IMR-90 (cell line): ENCODE results near the gene HMCN1. TPM values are rescaled to one million over a fixed set of nuclear protein-coding genes. Genes with fewer than 3 reads are reported as not detected.

Experiments
- ATAC-seq: fragments of 200-7000 bp; cut with Tn5 transposase; 2 replicates; pipeline ENCODE4 v1.9.1; 2020; ENCODE audit warnings: low read depth, mild to moderate bottlenecking, moderate library complexity
- BruUV-seq: library from RNA; stranded (reverse); fragments of 400-500 nt; replicated peaks from 2 replicates; lab custom pipeline; 2021; lab: Mats Ljungman, UMichigan
- CTCF ChIA-PET: fragments of 300-600 bp; formaldehyde crosslinking; extraction: SDS; loops from one replicate; lab custom pipeline; 2021; ENCODE audit warnings: antibody characterized with exemption; lab: Yijun Ruan, JAX
- POLR2A ChIA-PET: fragments of 300-600 bp; sonication (Branson Sonifier 250); formaldehyde crosslinking; loops from one replicate; lab custom pipeline; 2022; ENCODE audit warnings: antibody characterized with exemption; ENCODE audit not compliant: unreplicated experiment; lab: Charles Lee
- DNase-seq: peaks from one replicate; pipeline ENCODE4 v3.0.0; 2013
- H2AFZ ChIP-seq: replicated peaks from 2 replicates; pipeline ENCODE3; 2013; ENCODE audit warnings: low read length, mild to moderate bottlenecking; ENCODE audit not compliant: poor library complexity
- H2AK5ac ChIP-seq: 2 replicates; pipeline ENCODE4 v1.6.1; 2013; ENCODE audit warnings: low read depth, low read length, inconsistent platforms
- H2AK9ac ChIP-seq: replicated peaks from 2 replicates; pipeline ENCODE3; 2013; ENCODE audit warnings: mild to moderate bottlenecking, low read depth, low read length, moderate library complexity; ENCODE audit not compliant: poor library complexity
- H2BK120ac ChIP-seq: 2 replicates; pipeline ENCODE4 v1.6.1; 2013; ENCODE audit warnings: low read depth, low read length, inconsistent platforms
- H2BK15ac ChIP-seq: 3 replicates; pipeline ENCODE4 v1.6.1; 2013; ENCODE audit warnings: low read depth, low read length, inconsistent platforms
- H2BK20ac ChIP-seq: 2 replicates; pipeline ENCODE4 v1.6.1; 2013; ENCODE audit warnings: low read depth, mild to moderate bottlenecking, inconsistent platforms, low read length, moderate library complexity
- H2BK5ac ChIP-seq: 2 replicates; pipeline ENCODE4 v1.6.1; 2013; ENCODE audit warnings: mild to moderate bottlenecking, low read depth, low read length, inconsistent platforms; ENCODE audit not compliant: poor library complexity, severe bottlenecking
- H3K14ac ChIP-seq: replicated peaks from 2 replicates; pipeline ENCODE4 v1.6.1; 2013; ENCODE audit warnings: low read depth, low read length, inconsistent platforms
- H3K18ac ChIP-seq: 2 replicates; pipeline ENCODE4 v1.6.1; 2013; ENCODE audit warnings: low read depth, low read length, control low read depth
- H3K23ac ChIP-seq: 2 replicates; pipeline ENCODE4 v1.6.1; 2013; ENCODE audit warnings: low read depth, low read length, inconsistent platforms
- H3K27ac ChIP-seq: 2 replicates; pipeline ENCODE4 v1.5.1; 2013; ENCODE audit warnings: mild to moderate bottlenecking, control low read depth, low read length; ENCODE audit not compliant: insufficient read depth
- H3K27me3 ChIP-seq: 2 replicates; pipeline ENCODE4 v1.6.1; 2013; ENCODE audit warnings: low read length; ENCODE audit not compliant: control insufficient read depth, insufficient read depth
- H3K36me3 ChIP-seq: 2 replicates; pipeline ENCODE4 v1.6.1; 2013; ENCODE audit warnings: low read length, mixed read lengths; ENCODE audit not compliant: control insufficient read depth, insufficient read depth
- H3K4ac ChIP-seq: 2 replicates; pipeline ENCODE4 v1.6.1; 2013; ENCODE audit warnings: low read depth, low read length, inconsistent platforms
- H3K4me1 ChIP-seq: 2 replicates; pipeline ENCODE4 v1.6.1; 2013; ENCODE audit warnings: low read length, mixed read lengths; ENCODE audit not compliant: control insufficient read depth, insufficient read depth
- H3K4me2 ChIP-seq: 2 replicates; pipeline ENCODE4 v1.6.1; 2013; ENCODE audit warnings: low read depth, mild to moderate bottlenecking, control low read depth, low read length, moderate library complexity
- H3K4me3 ChIP-seq: 2 replicates; pipeline ENCODE4 v1.5.1; 2013; ENCODE audit warnings: low read depth, mild to moderate bottlenecking, control low read depth, low read length, moderate library complexity; ENCODE audit not compliant: insufficient read depth
- H3K56ac ChIP-seq: 2 replicates; pipeline ENCODE4 v1.6.1; 2013; ENCODE audit warnings: low read length, inconsistent platforms; ENCODE audit not compliant: insufficient read depth; ENCODE audit errors: extremely low read depth
- H3K79me1 ChIP-seq, 2 experiments: 2 replicates each; pipeline ENCODE4 v1.6.1; 2013; ENCODE audit warnings: low read length in 2 of 2, inconsistent platforms in 1 of 2, low read depth in 1 of 2
- H3K9ac ChIP-seq: 2 replicates; pipeline ENCODE4 v1.6.1; 2013; ENCODE audit warnings: low read depth, low read length, control low read depth
- H3K9me1 ChIP-seq: 2 replicates; pipeline ENCODE4 v1.6.1; 2013; ENCODE audit warnings: low read length, inconsistent platforms; ENCODE audit not compliant: insufficient read depth
- H3K9me3 ChIP-seq: 2 replicates; pipeline ENCODE4 v1.6.1; 2013; ENCODE audit warnings: low read length; ENCODE audit not compliant: control insufficient read depth, insufficient read depth
- H4K20me1 ChIP-seq: 2 replicates; pipeline ENCODE4 v1.6.1; 2013; ENCODE audit warnings: low read length, inconsistent platforms; ENCODE audit not compliant: insufficient read depth
- H4K5ac ChIP-seq: 2 replicates; pipeline ENCODE4 v1.6.1; 2013; ENCODE audit warnings: mild to moderate bottlenecking, low read depth, low read length, control low read depth
- H4K8ac ChIP-seq, 2 experiments: 2 replicates each; pipeline ENCODE4 v1.6.1; 2013; ENCODE audit warnings: low read depth in 2 of 2, low read length in 2 of 2, control low read depth in 1 of 2, inconsistent platforms in 1 of 2
- H4K91ac ChIP-seq: 2 replicates; pipeline ENCODE4 v1.6.1; 2013; ENCODE audit warnings: low read depth, low read length, inconsistent platforms; ENCODE audit not compliant: insufficient read depth
- ELK1 ChIP-seq: fragments of 150-350 bp; IDR thresholded peaks from 2 replicates; pipeline ENCODE4 v1.6.1; 2016; ENCODE audit warnings: low read depth, mild to moderate bottlenecking, low read length, moderate library complexity, borderline replicate concordance
- WGBS, 2 experiments: methylation state at CpG; one replicate each; pipeline versions ENCODE4 v1.1.5 to v1.1.7; 2013; ENCODE audit warnings: missing lambda C conversion rate in 2 of 2; ENCODE audit not compliant: insufficient read length in 1 of 2; ENCODE audit errors: extremely low coverage in 2 of 2; 5-methylcytosine and 5-hydroxymethylcytosine counted together
- dilution Hi-C: fragments of 300-500 bp; cut with HindIII; formaldehyde crosslinking; loops from one replicate; pipeline ENCODE4 v1.14.3; 2018; ENCODE audit warnings: low sequenced_read_pairs; ENCODE audit not compliant: unreplicated experiment
- in situ Hi-C: fragments of 300-500 bp; cut with MboI; formaldehyde crosslinking; loops from 3 replicates; pipeline ENCODE4 v1.14.3; 2019; ENCODE audit warnings: low sequenced_read_pairs, inconsistent platforms, mixed read lengths
- intact Hi-C: fragments of 100-400 bp; cut with micrococcal nuclease; formaldehyde crosslinking; loops from 2 replicates; pipeline ENCODE4 v1.10.0; 2022
- polyA plus RNA-seq, 3 experiments: library from polyadenylated mRNA; depleted of rRNA; stranded (reverse); fragments of >200 nt; gene quantifications; 2 replicates each; pipeline ENCODE4 v1.2.3, GENCODE V29; 2012; ENCODE audit warnings: low replicate concordance in 1 of 3
- total RNA-seq: library from RNA; depleted of rRNA; stranded (reverse); fragments of >200 nt; gene quantifications from 2 replicates; pipeline ENCODE4 v1.2.3, GENCODE V29; 2012

HMCN1 gene
- total and polyA plus RNA-seq, 2 of the 4 experiments (the other 2 are of a cell fraction), result 6.1 to 11.7 TPM

- DNase-seq, result no peak
- intact Hi-C loops, result no loop called here
- no TSS peak for BruUV-seq
Measured at GRCh38 chr1:186059752-186060151, 325.6 kb downstream of the HMCN1 start.

More at GRCh38 chr1:186059752-186060151, 325.6 kb downstream of the HMCN1 start:
- in situ Hi-C loops (loop anchor here (10.0 kb wide), 1 partner anchor 55 kb away; no protein-coding TSS in a partner anchor), dilution Hi-C loops (no loop called here)
- no peak for ATAC-seq
- no peak overlapping the region for H2AK9ac ChIP-seq
- no peak overlapping the region for H3K23ac ChIP-seq
- H2BK120ac ChIP-seq, result no peak overlapping the region
- H3K56ac ChIP-seq, result no peak overlapping the region
- CTCF ChIA-PET, result interaction anchor here (1.6 kb wide), 1 partner anchor 11 kb away, joined by 3 read pairs; no protein-coding TSS in a partner anchor
- H3K79me1 ChIP-seq, result no peaks in the 10 kb centered on the region
- no peak for TF ChIP-seq ELK1
- no peak overlapping the region for H2BK15ac ChIP-seq
- H2AFZ ChIP-seq, result no peak overlapping the region
- no peak overlapping the region for H3K18ac ChIP-seq
- no peak overlapping the region for H4K5ac ChIP-seq
- H3K9ac ChIP-seq, result no peak overlapping the region
- no peaks in the 10 kb centered on the region for H3K9me3 ChIP-seq
- no peaks in the 10 kb centered on the region for H3K27me3 ChIP-seq
- no CpG with 5 or more reads among the region's 4 CpGs for WGBS, 2 experiments
- H2AK5ac ChIP-seq, result no peak overlapping the region
- H2BK20ac ChIP-seq, result no peak overlapping the region
- no peak overlapping the region for H3K4me2 ChIP-seq
- H4K20me1 ChIP-seq, result no peaks in the 10 kb centered on the region
- H4K91ac ChIP-seq, result no peak overlapping the region
- no peak overlapping the region for H3K4ac ChIP-seq
- H3K36me3 ChIP-seq, result no peaks in the 10 kb centered on the region
- H3K14ac ChIP-seq, result no peak overlapping the region
- no peaks in the 10 kb centered on the region for H3K4me1 ChIP-seq
- POLR2A ChIA-PET, result no interaction called here
- no peak overlapping the region for H4K8ac ChIP-seq
- H3K27ac ChIP-seq, result no peak overlapping the region
- H3K4me3 ChIP-seq, result no peak overlapping the region
- no peak overlapping the region for H2BK5ac ChIP-seq
- H3K9me1 ChIP-seq, result peaks cover 4% of the 10 kb centered on the region; the same call in 1 of the 2 replicates
